DOHH2 (cell line): ENCODE results near the gene RXRA.

Experiments
- CTCF ChIP-seq: fragments of 200-600 bp; sonication (generic); IDR thresholded peaks from one replicate; pipeline ENCODE4 v1.5.1; 2014; ENCODE audit warnings: antibody characterized with exemption, mild to moderate bottlenecking, low read depth, low read length; ENCODE audit not compliant: poor library complexity, severe bottlenecking
- EZH2phosphoT487 ChIP-seq: fragments of 200-600 bp; sonication (generic); IDR thresholded peaks from 2 replicates; pipeline ENCODE4 v1.6.1; 2017; ENCODE audit warnings: borderline replicate concordance, mild to moderate bottlenecking, antibody characterized with exemption, low read length, moderate library complexity, mixed read lengths

- no peak for TF ChIP-seq CTCF
- no peak for TF ChIP-seq EZH2phosphoT487
These were observed 38.4 kb upstream of the RXRA start for GRCh38 chr9:134287591-134288491.
